H9 (cell line): ENCODE data around the gene SHB. TPM values are rescaled to one million over a fixed set of nuclear protein-coding genes. Genes with fewer than 3 reads are reported as not detected.

Experiments
- DNase-seq: peaks from one replicate; pipeline ENCODE4 v3.0.0-alpha.2; 2017
- H2AFZ ChIP-seq: one replicate; pipeline ENCODE4 v1.6.1; 2013; ENCODE audit warnings: mild to moderate bottlenecking, low read length, control low read depth, moderate library complexity
- H2AK5ac ChIP-seq: 2 replicates; pipeline ENCODE4 v1.6.1; 2013; ENCODE audit warnings: low read length, control low read depth, mixed read lengths; ENCODE audit not compliant: insufficient read length
- H2BK120ac ChIP-seq: one replicate; pipeline ENCODE4 v1.6.1; 2013; ENCODE audit warnings: low read depth, mild to moderate bottlenecking, low read length, control low read depth, inconsistent platforms; ENCODE audit not compliant: poor library complexity, severe bottlenecking
- H2BK12ac ChIP-seq: 2 replicates; pipeline ENCODE4 v1.6.1; 2013; ENCODE audit warnings: low read length, control low read depth, mixed read lengths, low read depth; ENCODE audit not compliant: insufficient read length
- H2BK15ac ChIP-seq: 2 replicates; pipeline ENCODE4 v1.6.1; 2013; ENCODE audit warnings: low read depth, low read length, control low read depth
- H2BK20ac ChIP-seq: one replicate; pipeline ENCODE4 v1.6.1; 2013; ENCODE audit warnings: low read depth, mild to moderate bottlenecking, low read length, control low read depth, inconsistent platforms; ENCODE audit not compliant: poor library complexity, severe bottlenecking
- H2BK5ac ChIP-seq: 2 replicates; pipeline ENCODE4 v1.6.1; 2013; ENCODE audit warnings: low read length, control low read depth, mixed read lengths; ENCODE audit not compliant: insufficient read length
- H3K14ac ChIP-seq: 2 replicates; pipeline ENCODE4 v1.6.1; 2013; ENCODE audit warnings: low read length, control low read depth; ENCODE audit not compliant: insufficient read depth
- H3K18ac ChIP-seq: 2 replicates; pipeline ENCODE4 v1.6.1; 2013; ENCODE audit warnings: low read depth, mild to moderate bottlenecking, mixed read lengths, low read length, control low read depth; ENCODE audit not compliant: insufficient read length
- H3K23ac ChIP-seq: 2 replicates; pipeline ENCODE4 v1.6.1; 2013; ENCODE audit warnings: low read length, control low read depth, mixed read lengths, low read depth; ENCODE audit not compliant: insufficient read length
- H3K23me2 ChIP-seq: 2 replicates; pipeline ENCODE4 v1.6.1; 2013; ENCODE audit warnings: low read depth, mild to moderate bottlenecking, mixed read lengths, low read length, control low read depth; ENCODE audit not compliant: insufficient read length, poor library complexity, severe bottlenecking
- H3K27ac ChIP-seq: 2 replicates; pipeline ENCODE4 v1.5.1; 2013; ENCODE audit warnings: low read length, control low read depth, mixed read lengths, low read depth; ENCODE audit not compliant: insufficient read length
- H3K27me3 ChIP-seq: 2 replicates; pipeline ENCODE4 v1.6.1; 2013; ENCODE audit warnings: low read length, control low read depth, inconsistent platforms; ENCODE audit not compliant: insufficient read depth
- H3K4ac ChIP-seq: 2 replicates; pipeline ENCODE4 v1.6.1; 2013; ENCODE audit warnings: low read depth, mild to moderate bottlenecking, control low read depth, inconsistent platforms, low read length, moderate library complexity
- H3K4me1 ChIP-seq: 2 replicates; pipeline ENCODE4 v1.6.1; 2013; ENCODE audit warnings: low read length, control low read depth, inconsistent platforms; ENCODE audit not compliant: insufficient read depth
- H3K4me2 ChIP-seq: 2 replicates; pipeline ENCODE4 v1.6.1; 2013; ENCODE audit warnings: low read length, control low read depth, mixed read lengths; ENCODE audit not compliant: insufficient read length, insufficient read depth
- H3K56ac ChIP-seq: 2 replicates; pipeline ENCODE4 v1.6.1; 2013; ENCODE audit warnings: low read depth, mild to moderate bottlenecking, mixed read lengths, low read length, control low read depth; ENCODE audit not compliant: insufficient read length
- H3K79me1 ChIP-seq: 2 replicates; pipeline ENCODE4 v1.6.1; 2013; ENCODE audit warnings: low read depth, mild to moderate bottlenecking, moderate library complexity, low read length, control low read depth, inconsistent platforms; ENCODE audit not compliant: insufficient read depth, poor library complexity, severe bottlenecking
- H3K79me2 ChIP-seq: 2 replicates; pipeline ENCODE4 v1.6.1; 2013; ENCODE audit warnings: low read length, control low read depth, inconsistent platforms; ENCODE audit not compliant: insufficient read depth
- H3K9ac ChIP-seq: 2 replicates; pipeline ENCODE4 v1.6.1; 2013; ENCODE audit warnings: low read length, control low read depth, mixed read lengths; ENCODE audit not compliant: insufficient read length; ENCODE audit errors: extremely low read depth
- H3K9me3 ChIP-seq: one replicate; pipeline ENCODE4 v1.6.1; 2013; ENCODE audit warnings: low read depth, low read length, inconsistent platforms; ENCODE audit not compliant: control insufficient read depth
- H3T11ph ChIP-seq: one replicate; pipeline ENCODE4 v1.6.1; 2013; ENCODE audit warnings: mild to moderate bottlenecking, low read length, control low read depth, inconsistent platforms
- H4K20me1 ChIP-seq: one replicate; pipeline ENCODE4 v1.6.1; 2013; ENCODE audit not compliant: control insufficient read depth, insufficient read length, insufficient read depth
- H4K5ac ChIP-seq: 2 replicates; pipeline ENCODE4 v1.6.1; 2013; ENCODE audit warnings: low read depth, mild to moderate bottlenecking, mixed read lengths, low read length, control low read depth; ENCODE audit not compliant: insufficient read length
- H4K8ac ChIP-seq: replicated peaks from 2 replicates; pipeline ENCODE4 v1.6.1; 2013; ENCODE audit warnings: low read length, control low read depth, mixed read lengths, low read depth; ENCODE audit not compliant: insufficient read length
- H4K91ac ChIP-seq: 2 replicates; pipeline ENCODE4 v1.6.1; 2013; ENCODE audit warnings: low read depth, mild to moderate bottlenecking, moderate library complexity, mixed read lengths, low read length, control low read depth; ENCODE audit not compliant: insufficient read length
- H3K27ac Mint-ChIP-seq, 3 experiments: 2 replicates in 2 of 3; 3 replicates in 1 of 3; pipeline ENCODE4 v1.8.0; 2020 to 2021; ENCODE audit warnings: mixed read lengths in 3 of 3, mild to moderate bottlenecking in 1 of 3, moderate library complexity in 1 of 3
- H3K27me3 Mint-ChIP-seq: 2 replicates; pipeline ENCODE4 v1.8.0; 2021; ENCODE audit warnings: low read depth, mild to moderate bottlenecking, moderate library complexity, mixed read lengths
- H3K36me3 Mint-ChIP-seq, 3 experiments: 2 replicates in 2 of 3; 3 replicates in 1 of 3; pipeline ENCODE4 v1.8.0; 2020 to 2021; ENCODE audit warnings: low read depth in 3 of 3, mixed read lengths in 3 of 3; ENCODE audit not compliant: insufficient read depth in 1 of 3
- H3K4me1 Mint-ChIP-seq, 2 experiments: 2 replicates each; pipeline ENCODE4 v1.8.0; 2020; ENCODE audit warnings: mixed read lengths in 2 of 2
- H3K4me3 Mint-ChIP-seq, 2 experiments: 2 replicates in 1 of 2; 3 replicates in 1 of 2; pipeline ENCODE4 v1.8.0; 2020 to 2021; ENCODE audit warnings: mild to moderate bottlenecking in 2 of 2, mixed read lengths in 2 of 2, moderate library complexity in 1 of 2
- H3K9me3 Mint-ChIP-seq, 2 experiments: 2 replicates in 1 of 2; 3 replicates in 1 of 2; pipeline ENCODE4 v1.8.0; 2020; ENCODE audit warnings: mild to moderate bottlenecking in 2 of 2, mixed read lengths in 2 of 2, moderate library complexity in 1 of 2
- WGBS: extraction: QIAGEN DNeasy Blood & Tissue Kit; methylation state at CpG from one replicate; pipeline ENCODE4 v1.1.7; 2013; ENCODE audit warnings: missing lambda C conversion rate, low lambda C conversion rate, mixed read lengths; ENCODE audit not compliant: insufficient read length; ENCODE audit errors: extremely low coverage; 5-methylcytosine and 5-hydroxymethylcytosine counted together
- total RNA-seq: library from RNA; stranded (reverse); gene quantifications from 2 replicates; pipeline ENCODE4 v1.2.1, GENCODE V29; 2021
- TF ChIP-seq, protein P1 (sequence below): fragments of 200-600 bp; sonication (generic); conservative IDR thresholded peaks from 3 replicates; pipeline ENCODE4 v1.8.0; 2021; ENCODE audit warnings: antibody characterized with exemption, mild to moderate bottlenecking

SHB gene
- total RNA-seq, 1 experiment from 2014 or later: 14.6 TPM

- H3K9me3 ChIP-seq: no peaks in the 10 kb centered on the region
- Mint-ChIP-seq H3K36me3 (no peaks in the 10 kb centered on the region), H3K4me3 (no peak overlapping the region), H3K27ac (0 out of 7 replicates have a peak overlapping the region, but pooled peaks of 1 of the 3 experiments have one; percentile 44), H3K9me3 (no peaks in the 10 kb centered on the region), H3K4me1 (peaks cover 26 to 34% of the 10 kb centered on the region in 2 experiments), H3K27me3 (peaks cover 16% of the 10 kb centered on the region)
- H2BK15ac ChIP-seq: no peak overlapping the region
- H2BK12ac ChIP-seq: no peak overlapping the region
- H3K9ac ChIP-seq: no peak overlapping the region
- no peak overlapping the region for H3K18ac ChIP-seq
- TF ChIP-seq, protein P1, sequence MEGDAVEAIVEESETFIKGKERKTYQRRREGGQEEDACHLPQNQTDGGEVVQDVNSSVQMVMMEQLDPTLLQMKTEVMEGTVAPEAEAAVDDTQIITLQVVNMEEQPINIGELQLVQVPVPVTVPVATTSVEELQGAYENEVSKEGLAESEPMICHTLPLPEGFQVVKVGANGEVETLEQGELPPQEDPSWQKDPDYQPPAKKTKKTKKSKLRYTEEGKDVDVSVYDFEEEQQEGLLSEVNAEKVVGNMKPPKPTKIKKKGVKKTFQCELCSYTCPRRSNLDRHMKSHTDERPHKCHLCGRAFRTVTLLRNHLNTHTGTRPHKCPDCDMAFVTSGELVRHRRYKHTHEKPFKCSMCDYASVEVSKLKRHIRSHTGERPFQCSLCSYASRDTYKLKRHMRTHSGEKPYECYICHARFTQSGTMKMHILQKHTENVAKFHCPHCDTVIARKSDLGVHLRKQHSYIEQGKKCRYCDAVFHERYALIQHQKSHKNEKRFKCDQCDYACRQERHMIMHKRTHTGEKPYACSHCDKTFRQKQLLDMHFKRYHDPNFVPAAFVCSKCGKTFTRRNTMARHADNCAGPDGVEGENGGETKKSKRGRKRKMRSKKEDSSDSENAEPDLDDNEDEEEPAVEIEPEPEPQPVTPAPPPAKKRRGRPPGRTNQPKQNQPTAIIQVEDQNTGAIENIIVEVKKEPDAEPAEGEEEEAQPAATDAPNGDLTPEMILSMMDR: no peak
- no peak overlapping the region for H2AK5ac ChIP-seq
- no peak overlapping the region for H3K14ac ChIP-seq
- H3K23me2 ChIP-seq: no peaks in the 10 kb centered on the region
- no peaks in the 10 kb centered on the region for H3K27me3 ChIP-seq
- H3K79me2 ChIP-seq: no peaks in the 10 kb centered on the region
- H4K20me1 ChIP-seq: no peaks in the 10 kb centered on the region
- no peak for DNase-seq
- H4K8ac ChIP-seq: no peak overlapping the region
- H2BK120ac ChIP-seq: no peak overlapping the region
- no peak overlapping the region for H2AFZ ChIP-seq
- H3K56ac ChIP-seq: no peak overlapping the region
- H4K5ac ChIP-seq: no peak overlapping the region
- no peak overlapping the region for H3K23ac ChIP-seq
- H2BK20ac ChIP-seq: no peak overlapping the region
- H3K4me2 ChIP-seq: no peak overlapping the region
- no CpG with 5 or more reads among the region's 7 CpGs for WGBS
- no peak overlapping the region for H4K91ac ChIP-seq
- H3K4ac ChIP-seq: no peak overlapping the region
- H3K79me1 ChIP-seq: no peaks in the 10 kb centered on the region
- H2BK5ac ChIP-seq: no peak overlapping the region
- H3K4me1 ChIP-seq: no peaks in the 10 kb centered on the region; the same call in 1 of the 2 replicates
- no peak overlapping the region for H3K27ac ChIP-seq
- no peak overlapping the region for H3T11ph ChIP-seq
Measured at GRCh38 chr9:38091310-38092199, 22.5 kb upstream of the SHB start.
